Upper lobe of left lung (tissue), 4 donors: ENCODE results near the gene MLF2.

Experiments
- CTCF ChIP-seq, 6 experiments: fragments of 450-650 bp in 4 of 6; fragments of 200-600 bp in 2 of 6; sonication (generic) in 2 of 6; IDR thresholded peaks; one replicate each; pipeline ENCODE4 v1.5.1; 2016 to 2019; ENCODE audit warnings: antibody characterized with exemption in 6 of 6
- EP300 ChIP-seq, 4 donors: sonication (generic); formaldehyde crosslinking; IDR thresholded peaks; one replicate each; pipeline ENCODE4 v1.5.1; 2017; ENCODE audit warnings: antibody characterized with exemption in 4 of 4, control low read depth in 2 of 4
- POLR2A ChIP-seq, 4 donors: fragments of 450-650 bp; IDR thresholded peaks; one replicate each; pipeline ENCODE4 v1.5.1; 2016 to 2017; ENCODE audit warnings: antibody characterized with exemption in 4 of 4, mild to moderate bottlenecking in 2 of 4
- POLR2AphosphoS5 ChIP-seq, 2 donors: sonication (generic); formaldehyde crosslinking; IDR thresholded peaks; one replicate each; pipeline ENCODE4 v1.5.1; 2017; ENCODE audit warnings: antibody characterized with exemption in 2 of 2

DNA sequence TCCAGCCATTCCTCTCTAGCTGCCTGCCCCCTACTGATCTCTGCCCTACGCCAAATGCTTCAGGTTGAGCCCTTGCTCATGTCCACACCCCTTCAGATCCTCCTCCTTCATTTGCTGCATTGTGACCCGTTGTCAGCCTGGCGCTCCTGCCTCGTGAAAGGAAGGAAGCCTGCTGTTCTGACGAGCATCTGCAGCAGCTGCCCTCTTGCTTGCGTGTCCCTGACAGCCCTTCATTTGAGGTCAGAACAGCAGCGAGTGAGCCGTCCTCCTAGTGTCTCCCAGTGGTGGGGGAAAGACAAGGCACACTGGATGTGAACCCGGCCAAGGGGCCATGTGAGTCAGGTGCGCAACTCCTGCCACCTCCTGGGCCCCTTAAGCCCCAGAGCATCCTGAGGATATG, 49.3 kb downstream of the MLF2 start:
- TF ChIP-seq CTCF (IDR thresholded peaks at IDR 0.05) (no peak), EP300 (IDR thresholded peaks at IDR 0.05) (no peak), POLR2A (IDR thresholded peaks at IDR 0.05) (no peak), POLR2AphosphoS5 (IDR thresholded peaks at IDR 0.05) (no peak)
